K562 (cell line): ENCODE results near the gene PCAT6. TPM values are rescaled to one million over a fixed set of nuclear protein-coding genes. Genes with fewer than 3 reads are reported as not detected.

Experiments used
- ARNT ChIP-seq, 2 experiments: fragments of 450-650 bp; IDR thresholded peaks; 2 replicates each; pipeline ENCODE4 v1.6.1; 2016; ENCODE audit warnings: mild to moderate bottlenecking in 1 of 2
- BMI1 ChIP-seq: fragments of 150-350 bp; IDR thresholded peaks from 2 replicates; pipeline ENCODE4 v1.6.1; 2014; ENCODE audit warnings: low read length
- E2F8 ChIP-seq: fragments of 450-650 bp; IDR thresholded peaks from 2 replicates; pipeline ENCODE4 v1.7.1; 2018; ENCODE audit warnings: mild to moderate bottlenecking, low read depth; ENCODE audit not compliant: partially characterized antibody
- EGR1 ChIP-seq: fragments of 450-650 bp; conservative IDR thresholded peaks from 2 replicates; pipeline ENCODE4 v1.6.1; 2017; ENCODE audit warnings: mild to moderate bottlenecking
- ETV5 ChIP-seq: sonication (generic); formaldehyde crosslinking; IDR thresholded peaks from 2 replicates; pipeline ENCODE4 v1.4.0; 2020; ENCODE audit warnings: low read depth, mild to moderate bottlenecking, missing genetic modification reagents
- FOXO4 ChIP-seq: fragments of 450-650 bp; formaldehyde crosslinking; IDR thresholded peaks from 2 replicates; pipeline ENCODE4 v1.4.0; 2020; ENCODE audit warnings: mild to moderate bottlenecking, moderate library complexity
- HLTF ChIP-seq: fragments of 450-650 bp; IDR thresholded peaks from 2 replicates; pipeline ENCODE4 v1.6.1; 2016
- HOMEZ ChIP-seq: fragments of 250-450 bp; sonication (Bioruptor Pico); IDR thresholded peaks from 2 replicates; pipeline ENCODE4 v1.4.0; 2020; ENCODE audit warnings: mild to moderate bottlenecking, moderate library complexity
- KDM4B ChIP-seq, 2 experiments: fragments of 450-650 bp in 1 of 2; sonication (generic) in 1 of 2; IDR thresholded peaks; 2 replicates each; pipeline ENCODE4 v1.6.1; 2016 to 2017; ENCODE audit warnings: borderline replicate concordance in 2 of 2, antibody characterized with exemption in 1 of 2, low read depth in 1 of 2, mild to moderate bottlenecking in 1 of 2
- MCM5 ChIP-seq: fragments of 450-650 bp; IDR thresholded peaks from 2 replicates; pipeline ENCODE4 v1.6.1; 2016; ENCODE audit warnings: low read depth
- NFRKB ChIP-seq: fragments of 450-650 bp; IDR thresholded peaks from 2 replicates; pipeline ENCODE4 v1.6.1; 2016; ENCODE audit warnings: low read depth
- PHB2 ChIP-seq: fragments of 450-650 bp; IDR thresholded peaks from 2 replicates; pipeline ENCODE4 v1.6.1; 2017; ENCODE audit warnings: low read depth
- TFAP4 ChIP-seq: sonication (generic); formaldehyde crosslinking; IDR thresholded peaks from 2 replicates; pipeline ENCODE4 v1.8.0; 2022; ENCODE audit warnings: missing genetic modification reagents, mild to moderate bottlenecking, moderate library complexity, borderline replicate concordance
- XRCC3 ChIP-seq: fragments of 450-650 bp; IDR thresholded peaks from 2 replicates; pipeline ENCODE4 v1.6.1; 2017; ENCODE audit warnings: mild to moderate bottlenecking, moderate library complexity
- XRCC5 ChIP-seq: fragments of 200-400 bp; formaldehyde crosslinking; IDR thresholded peaks from 2 replicates; pipeline ENCODE4 v1.6.1; 2017; ENCODE audit warnings: low read depth, mild to moderate bottlenecking, low read length
- ZNF197 ChIP-seq: fragments of 200-800 bp; sonication (Bioruptor generic); IDR thresholded peaks from 2 replicates; pipeline ENCODE4 v1.6.1; 2016; ENCODE audit warnings: low read depth, missing genetic modification characterization, missing compliant biosample characterization
- ZNF24 ChIP-seq: fragments of 450-650 bp; IDR thresholded peaks from 2 replicates; pipeline ENCODE4 v1.6.1; 2016
- ZNF76 ChIP-seq: fragments of 250-450 bp; sonication (Bioruptor Pico); IDR thresholded peaks from 2 replicates; pipeline ENCODE4 v1.4.0; 2020; ENCODE audit warnings: mild to moderate bottlenecking, moderate library complexity, borderline replicate concordance
- polyA plus RNA-seq, 8 experiments: library from polyadenylated mRNA; depleted of rRNA in 4 of 8; stranded (reverse) in 5 of 8; unstranded in 3 of 8; fragments of >200 nt; fragmentation: Nextera tagmentation in 2 of 8; fragmentation: Illumina TruSeq in 1 of 8; extraction: Ambion mirVana in 2 of 8; extraction: Trizol in 1 of 8; gene quantifications; 2 replicates each; pipeline versions ENCODE4 v1.2.1 to v1.2.3, GENCODE V29; 2011 to 2014; ENCODE audit warnings: inconsistent platforms in 1 of 8, missing spikeins in 1 of 8
- total RNA-seq, 7 experiments: library from RNA; depleted of rRNA in 6 of 7; stranded (reverse); fragments of >200 nt in 6 of 7; fragmentation: Illumina TruSeq in 2 of 7; extraction: Trizol in 2 of 7; gene quantifications; 2 replicates each; pipeline versions ENCODE4 v1.2.1 to v1.2.3, GENCODE V29; 2011 to 2021; ENCODE audit warnings: low replicate concordance in 1 of 7
- TF ChIP-seq, protein P1 (sequence below): fragments of 450-650 bp; IDR thresholded peaks from one replicate; pipeline ENCODE4 v1.6.1; 2018; ENCODE audit warnings: mild to moderate bottlenecking, moderate library complexity; ENCODE audit not compliant: partially characterized antibody
- TF ChIP-seq, protein P2 (sequence below): fragments of 250-450 bp; sonication (Bioruptor Pico); IDR thresholded peaks from 2 replicates; pipeline ENCODE4 v1.5.0; 2021

The PCAT6 gene
- total and polyA plus RNA-seq, 9 of the 15 experiments (the other 6 are each of a cell fraction or from before 2014, with no cell fraction given) = 0.25 to 2.4 (median 0.54) TPM; not detected in 1

- TF ChIP-seq E2F8 (no peak), XRCC5 (peak; percentile 92), FOXO4 (CRISPR knock-in tag) (no peak), BMI1 (no peak), ZNF197 (no peak), ZNF76 (CRISPR knock-in tag) (peak; percentile 36; the same call in 1 of the 2 replicates), HOMEZ (CRISPR knock-in tag) (no peak), KDM4B (IDR thresholded peaks at IDR 0.05; ENCODE audit: borderline replicate concordance in 2 of 2, low read depth in 1 of 2) (no peak), PHB2 (no peak), TFAP4 (CRISPR knock-in tag) (peak; percentile 100), NFRKB (peak; percentile 41; the same call in 1 of the 2 replicates), HLTF (peak; percentile 48; the same call in 1 of the 2 replicates), ZNF24 (peak; percentile 33; the same call in 1 of the 2 replicates), XRCC3 (no peak), MCM5 (no peak), ARNT (IDR thresholded peaks at IDR 0.05) (no peak), ETV5 (CRISPR knock-in tag) (no peak; the same call in 1 of the 2 replicates), EGR1 (peak; percentile 93)
- TF ChIP-seq, protein P1, sequence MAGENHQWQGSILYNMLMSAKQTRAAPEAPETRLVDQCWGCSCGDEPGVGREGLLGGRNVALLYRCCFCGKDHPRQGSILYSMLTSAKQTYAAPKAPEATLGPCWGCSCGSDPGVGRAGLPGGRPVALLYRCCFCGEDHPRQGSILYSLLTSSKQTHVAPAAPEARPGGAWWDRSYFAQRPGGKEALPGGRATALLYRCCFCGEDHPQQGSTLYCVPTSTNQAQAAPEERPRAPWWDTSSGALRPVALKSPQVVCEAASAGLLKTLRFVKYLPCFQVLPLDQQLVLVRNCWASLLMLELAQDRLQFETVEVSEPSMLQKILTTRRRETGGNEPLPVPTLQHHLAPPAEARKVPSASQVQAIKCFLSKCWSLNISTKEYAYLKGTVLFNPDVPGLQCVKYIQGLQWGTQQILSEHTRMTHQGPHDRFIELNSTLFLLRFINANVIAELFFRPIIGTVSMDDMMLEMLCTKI = no peak
- TF ChIP-seq, protein P2, sequence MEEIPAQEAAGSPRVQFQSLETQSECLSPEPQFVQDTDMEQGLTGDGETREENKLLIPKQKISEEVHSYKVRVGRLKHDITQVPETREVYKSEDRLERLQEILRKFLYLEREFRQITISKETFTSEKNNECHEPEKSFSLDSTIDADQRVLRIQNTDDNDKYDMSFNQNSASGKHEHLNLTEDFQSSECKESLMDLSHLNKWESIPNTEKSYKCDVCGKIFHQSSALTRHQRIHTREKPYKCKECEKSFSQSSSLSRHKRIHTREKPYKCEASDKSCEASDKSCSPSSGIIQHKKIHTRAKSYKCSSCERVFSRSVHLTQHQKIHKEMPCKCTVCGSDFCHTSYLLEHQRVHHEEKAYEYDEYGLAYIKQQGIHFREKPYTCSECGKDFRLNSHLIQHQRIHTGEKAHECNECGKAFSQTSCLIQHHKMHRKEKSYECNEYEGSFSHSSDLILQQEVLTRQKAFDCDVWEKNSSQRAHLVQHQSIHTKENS (CRISPR knock-in tag) = no peak
These were observed at the start of gene PCAT6 (continued) for GRCh38 chr1:202810615-202811295.
